Sigmoid colon (tissue), 4 donors: Measurements from ENCODE around the gene NFKB2.
A peak's percentile ranks its signal among the peaks of the same experiment; 100 is the strongest.

ENCODE experiments used
- CTCF ChIP-seq, 4 experiments: fragments of 450-650 bp in 3 of 4; fragments of 200-600 bp in 1 of 4; IDR thresholded peaks; one replicate each; pipeline ENCODE4 v1.5.1; 2016 to 2019; ENCODE audit warnings: antibody characterized with exemption in 4 of 4, mild to moderate bottlenecking in 3 of 4, moderate library complexity in 2 of 4
- EP300 ChIP-seq, 4 donors: sonication (generic); formaldehyde crosslinking; IDR thresholded peaks; one replicate each; pipeline ENCODE4 v1.6.1; 2017; ENCODE audit warnings: antibody characterized with exemption in 4 of 4
- POLR2A ChIP-seq, 2 donors: fragments of 450-650 bp; IDR thresholded peaks; one replicate each; pipeline ENCODE4 v1.6.1; 2016; ENCODE audit warnings: antibody characterized with exemption in 2 of 2, mild to moderate bottlenecking in 2 of 2, moderate library complexity in 2 of 2
- POLR2AphosphoS5 ChIP-seq, 4 donors: sonication (generic); formaldehyde crosslinking; IDR thresholded peaks; one replicate each; pipeline ENCODE4 v1.6.1; 2017; ENCODE audit warnings: antibody characterized with exemption in 4 of 4

GRCh38 chr10:102450374-102451104, 55.0 kb downstream of the NFKB2 start:
- no peak for TF ChIP-seq POLR2A (IDR thresholded peaks at IDR 0.05)
- no peak for TF ChIP-seq EP300 (IDR thresholded peaks at IDR 0.05)
- TF ChIP-seq CTCF (IDR thresholded peaks at IDR 0.05), result no peak
- TF ChIP-seq POLR2AphosphoS5 (IDR thresholded peaks at IDR 0.05), result peak in 3 of 4 donors; percentile 30 to 61 (median 40)
